Right lobe of liver (tissue), 4 donors: ENCODE measurements around the gene GNG4.

Source experiments
- CTCF ChIP-seq, 4 donors: fragments of 200-600 bp in 3 of 4; fragments of 450-650 bp in 1 of 4; IDR thresholded peaks; one replicate each; pipeline versions ENCODE4 v1.5.1 to v1.8.0; 2016 to 2022; ENCODE audit warnings: antibody characterized with exemption in 4 of 4, mild to moderate bottlenecking in 2 of 4
- POLR2A ChIP-seq: fragments of 450-650 bp; IDR thresholded peaks from one replicate; pipeline ENCODE4 v1.6.1; 2017; ENCODE audit warnings: antibody characterized with exemption, mild to moderate bottlenecking
- donor health status: DM: no; HTN: no; CAD: no.
- donor health status: DM: no; HTN: no; CAD: no.
- donor health status: DM: no; HTN: yes; CAD: no.

- no peak for TF ChIP-seq POLR2A
- no peak for TF ChIP-seq CTCF (IDR thresholded peaks at IDR 0.05)
These were observed 69.7 kb downstream of the GNG4 start for GRCh38 chr1:235579891-235580290.
